Activated CD8-positive, alpha-beta T cell treated with anti-CD3 and anti-CD28 coated beads for 36 hours (primary cell): ENCODE measurements around the gene OR52K2. TPM values are rescaled to one million over a fixed set of nuclear protein-coding genes. Genes with fewer than 3 reads are reported as not detected.

ENCODE experiments used
- ATAC-seq: fragments of 200-7000 bp; cut with Tn5 transposase; one replicate; pipeline ENCODE4 v1.10.0; 2021; ENCODE audit warnings: mild to moderate bottlenecking, moderate library complexity
- CTCF ChIA-PET: fragments of 350-600 bp; sonication (Branson Sonifier 250); formaldehyde crosslinking; loops from one replicate; lab custom pipeline; 2021; ENCODE audit warnings: antibody characterized with exemption; lab: Charles Lee
- POLR2A ChIA-PET: fragments of 350-600 bp; sonication (Branson Sonifier 250); formaldehyde crosslinking; loops from one replicate; lab custom pipeline; 2021; ENCODE audit warnings: antibody characterized with exemption; lab: Charles Lee
- DNase-seq: peaks from one replicate; pipeline ENCODE4 v3.0.0-alpha.2; 2020
- H3K27ac Mint-ChIP-seq: one replicate; pipeline ENCODE4 v1.8.0; 2021; ENCODE audit warnings: mild to moderate bottlenecking, mixed read lengths
- H3K27me3 Mint-ChIP-seq: one replicate; pipeline ENCODE4 v1.8.0; 2021; ENCODE audit warnings: mixed read lengths
- H3K36me3 Mint-ChIP-seq: one replicate; pipeline ENCODE4 v1.8.0; 2021; ENCODE audit warnings: low read depth, mixed read lengths
- H3K4me1 Mint-ChIP-seq: one replicate; pipeline ENCODE4 v1.8.0; 2021; ENCODE audit warnings: low read depth, mixed read lengths
- H3K4me3 Mint-ChIP-seq: one replicate; pipeline ENCODE4 v1.8.0; 2021; ENCODE audit warnings: mild to moderate bottlenecking, moderate library complexity, mixed read lengths
- H3K9me3 Mint-ChIP-seq: one replicate; pipeline ENCODE4 v1.8.0; 2021; ENCODE audit warnings: mixed read lengths
- intact Hi-C: fragments of 100-400 bp; cut with micrococcal nuclease; formaldehyde crosslinking; loops from one replicate; pipeline ENCODE4 v1.10.0; 2022
- total RNA-seq, 2 experiments: library from RNA; stranded (reverse); gene quantifications; one replicate each; pipeline ENCODE4 v1.2.3, GENCODE V29; 2021
- TF ChIP-seq, protein P1 (sequence below): fragments of 200-600 bp; IDR thresholded peaks from one replicate; pipeline ENCODE4 v1.8.0; 2022; ENCODE audit warnings: antibody characterized with exemption, mild to moderate bottlenecking

The OR52K2 gene
- total RNA-seq, 2 experiments from 2014 or later = not detected

DNA sequence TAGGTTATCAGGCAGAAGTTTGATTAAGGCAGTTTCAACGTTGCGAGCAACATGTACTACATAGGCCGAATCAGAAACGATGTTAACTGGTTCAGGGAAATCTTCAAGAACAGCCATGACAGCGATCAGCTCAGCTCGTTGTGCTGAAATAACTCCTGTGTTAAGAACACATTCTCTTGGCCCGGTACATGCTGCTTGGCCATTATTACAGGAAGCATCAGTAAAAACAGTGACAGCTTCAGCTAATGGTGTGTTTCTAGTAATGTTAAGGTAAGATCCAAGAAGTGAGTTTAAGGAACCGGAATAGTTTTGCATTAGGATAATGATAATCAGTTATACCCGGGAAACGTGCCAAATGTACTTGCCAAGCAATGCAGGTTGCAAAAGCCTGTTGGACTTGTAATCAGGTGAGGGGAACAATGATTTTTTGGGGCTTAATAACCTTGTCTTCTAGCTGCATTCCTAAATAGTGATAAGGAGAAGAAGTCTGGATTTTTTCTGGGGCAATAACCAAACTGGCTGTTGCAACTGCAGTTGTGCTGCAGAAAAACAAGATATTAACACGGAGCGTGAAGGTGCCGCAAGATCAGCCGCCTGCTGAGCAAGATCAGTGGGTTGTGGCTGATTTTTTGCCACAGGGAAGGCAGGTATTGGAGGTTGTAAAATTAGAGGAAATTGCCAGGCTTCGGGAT lies 47.6 kb downstream of the OR52K2 start:
- ChIA-PET POLR2A (no interaction called here), CTCF (interaction anchor here (1.1 to 5.3 kb wide), 2 partner anchors 310 kb away, joined by 3 to 52 read pairs; no protein-coding TSS in a partner anchor)
- H3K4me1 Mint-ChIP-seq = peaks cover 12% of the 10 kb centered on the region
- H3K27ac Mint-ChIP-seq = no peak overlapping the region
- ATAC-seq = no peak
- H3K9me3 Mint-ChIP-seq = peaks cover under 1% of the 10 kb centered on the region
- intact Hi-C loops = no loop called here
- TF ChIP-seq, protein P1, sequence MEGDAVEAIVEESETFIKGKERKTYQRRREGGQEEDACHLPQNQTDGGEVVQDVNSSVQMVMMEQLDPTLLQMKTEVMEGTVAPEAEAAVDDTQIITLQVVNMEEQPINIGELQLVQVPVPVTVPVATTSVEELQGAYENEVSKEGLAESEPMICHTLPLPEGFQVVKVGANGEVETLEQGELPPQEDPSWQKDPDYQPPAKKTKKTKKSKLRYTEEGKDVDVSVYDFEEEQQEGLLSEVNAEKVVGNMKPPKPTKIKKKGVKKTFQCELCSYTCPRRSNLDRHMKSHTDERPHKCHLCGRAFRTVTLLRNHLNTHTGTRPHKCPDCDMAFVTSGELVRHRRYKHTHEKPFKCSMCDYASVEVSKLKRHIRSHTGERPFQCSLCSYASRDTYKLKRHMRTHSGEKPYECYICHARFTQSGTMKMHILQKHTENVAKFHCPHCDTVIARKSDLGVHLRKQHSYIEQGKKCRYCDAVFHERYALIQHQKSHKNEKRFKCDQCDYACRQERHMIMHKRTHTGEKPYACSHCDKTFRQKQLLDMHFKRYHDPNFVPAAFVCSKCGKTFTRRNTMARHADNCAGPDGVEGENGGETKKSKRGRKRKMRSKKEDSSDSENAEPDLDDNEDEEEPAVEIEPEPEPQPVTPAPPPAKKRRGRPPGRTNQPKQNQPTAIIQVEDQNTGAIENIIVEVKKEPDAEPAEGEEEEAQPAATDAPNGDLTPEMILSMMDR = no peak
- no peak overlapping the region for H3K4me3 Mint-ChIP-seq
- peaks cover 6% of the 10 kb centered on the region for H3K27me3 Mint-ChIP-seq
- no peak for DNase-seq
- H3K36me3 Mint-ChIP-seq = no peaks in the 10 kb centered on the region

Other genes with a start within 250 kb of the OR52K2 start
- not detected for gene OR52B4, start 80.9 kb upstream of the OR52K2 start, total RNA-seq
- 10 to 100 TPM; 24.8 to 25.5 TPM for gene TRIM21, start 55.6 kb upstream of the OR52K2 start, total RNA-seq
- gene OR52K1, start 33.4 kb downstream of the OR52K2 start, total RNA-seq = not detected
- gene OR52M1, start 95.9 kb downstream of the OR52K2 start, total RNA-seq = not detected
- not detected for gene OR52I2, start 132.4 kb downstream of the OR52K2 start, total RNA-seq
- not detected for gene OR52I1, start 144.7 kb downstream of the OR52K2 start, total RNA-seq
- 10 to 100 TPM; 10.2 to 11.4 TPM for gene TRIM68, start 158.9 kb downstream of the OR52K2 start, total RNA-seq
- gene OR51D1, start 188.2 kb downstream of the OR52K2 start, total RNA-seq = not detected
- gene OR51E1, start 194.7 kb downstream of the OR52K2 start, total RNA-seq = not detected
- not detected for gene OR51E2, start 248.6 kb downstream of the OR52K2 start, total RNA-seq